ENCODE data around the gene AMPD3. TPM values are rescaled to one million over a fixed set of nuclear protein-coding genes. Genes with fewer than 3 reads are reported as not detected.

Gene AMPD3
- total RNA-seq, 1 donor from 2014 or later: 27.2 TPM

- intact Hi-C loops (cut with micrococcal nuclease): no loop called here
These were observed 46.0 kb downstream of the AMPD3 start for GRCh38 chr11:10500757-10501684.

GRCh38 chr11:10502065-10502680, 47.1 kb downstream of the AMPD3 start:
- intact Hi-C loops (cut with micrococcal nuclease): no loop called here

GRCh38 chr11:10502770-10503169, 47.7 kb downstream of the AMPD3 start:
- intact Hi-C loops (cut with micrococcal nuclease): no loop called here

GRCh38 chr11:10503221-10503620, 48.2 kb downstream of the AMPD3 start:
- intact Hi-C loops (cut with micrococcal nuclease): no loop called here

GRCh38 chr11:10503777-10504480, 48.9 kb downstream of the AMPD3 start:
- intact Hi-C loops (cut with micrococcal nuclease): no loop called here

GRCh38 chr11:10504490-10504889, 49.4 kb downstream of the AMPD3 start:
- intact Hi-C loops (cut with micrococcal nuclease): no loop called here

- intact Hi-C loops (cut with micrococcal nuclease): no loop called here
These were observed 50.4 kb downstream of the AMPD3 start for GRCh38 chr11:10505278-10506007.

- intact Hi-C loops (cut with micrococcal nuclease): no loop called here
These were observed 50.9 kb downstream of the AMPD3 start for GRCh38 chr11:10506008-10506370.

- intact Hi-C loops (cut with micrococcal nuclease): no loop called here
These were observed 56.1 kb downstream of the AMPD3 start for GRCh38 chr11:10511181-10511621.

- intact Hi-C loops (cut with micrococcal nuclease): no loop called here
These were observed 59.1 kb downstream of the AMPD3 start for GRCh38 chr11:10514202-10514601.

- intact Hi-C loops (cut with micrococcal nuclease): no loop called here
These were observed 59.6 kb downstream of the AMPD3 start for GRCh38 chr11:10514709-10515108.

GRCh38 chr11:10515418-10515817, 60.4 kb downstream of the AMPD3 start:
- intact Hi-C loops (cut with micrococcal nuclease): no loop called here

- intact Hi-C loops (cut with micrococcal nuclease): no loop called here
These were observed 63.1 kb downstream of the AMPD3 start for GRCh38 chr11:10518123-10518522.

GRCh38 chr11:10518891-10519290, 63.8 kb downstream of the AMPD3 start:
- intact Hi-C loops (cut with micrococcal nuclease): no loop called here

GRCh38 chr11:10519630-10520029, 64.6 kb downstream of the AMPD3 start:
- intact Hi-C loops (cut with micrococcal nuclease): no loop called here

GRCh38 chr11:10520562-10520961, 65.5 kb downstream of the AMPD3 start:
- intact Hi-C loops (cut with micrococcal nuclease): no loop called here

GRCh38 chr11:10522276-10522675, 67.2 kb downstream of the AMPD3 start:
- intact Hi-C loops (cut with micrococcal nuclease): no loop called here

- intact Hi-C loops (cut with micrococcal nuclease): no loop called here
These were observed 67.9 kb downstream of the AMPD3 start for GRCh38 chr11:10522921-10523320.

- intact Hi-C loops (cut with micrococcal nuclease): no loop called here
These were observed 69.4 kb downstream of the AMPD3 start for GRCh38 chr11:10524471-10524870.

GRCh38 chr11:10526974-10527918, 72.2 kb downstream of the AMPD3 start:
- intact Hi-C loops (cut with micrococcal nuclease): no loop called here
